Bronchial epithelial cell (primary cell): Measurements from ENCODE around the gene SLC25A10. TPM values are rescaled to one million over a fixed set of nuclear protein-coding genes. Genes with fewer than 3 reads are reported as not detected.

ENCODE experiments used
- DNase-seq: peaks from one replicate; pipeline ENCODE4 v3.0.0-alpha.2; 2010; ENCODE audit warnings: low read depth
- FAIRE-seq: peaks from 2 replicates; lab custom pipeline; 2011; peaks lifted over from hg19 to GRCh38; lab: Jason Lieb, UNC
- H3K27me3 ChIP-seq: 2 replicates; pipeline ENCODE4 v1.5.1; 2011; ENCODE audit warnings: low read length; ENCODE audit not compliant: control insufficient read depth, insufficient read depth
- H3K36me3 ChIP-seq: 2 replicates; pipeline ENCODE4 v1.5.1; 2011; ENCODE audit warnings: low read length; ENCODE audit not compliant: control insufficient read depth, insufficient read depth
- H3K4me3 ChIP-seq: 2 replicates; pipeline ENCODE4 v1.5.1; 2011; ENCODE audit warnings: mild to moderate bottlenecking, low read depth, low read length, control low read depth
- total RNA-seq: library from RNA; depleted of rRNA; stranded (reverse); fragments of >200 nt; gene quantifications from 2 replicates; pipeline ENCODE4 v1.2.1, GENCODE V29; 2014
- TF ChIP-seq, protein P1 (sequence below): IDR thresholded peaks from 2 replicates; pipeline ENCODE4 v1.5.1; 2011; ENCODE audit warnings: mild to moderate bottlenecking, moderate library complexity, low read length, control low read depth, inconsistent platforms; ENCODE audit not compliant: insufficient read depth, severe bottlenecking

The SLC25A10 gene
- total RNA-seq, 1 donor from 2014 or later: 20.3 TPM

DNA sequence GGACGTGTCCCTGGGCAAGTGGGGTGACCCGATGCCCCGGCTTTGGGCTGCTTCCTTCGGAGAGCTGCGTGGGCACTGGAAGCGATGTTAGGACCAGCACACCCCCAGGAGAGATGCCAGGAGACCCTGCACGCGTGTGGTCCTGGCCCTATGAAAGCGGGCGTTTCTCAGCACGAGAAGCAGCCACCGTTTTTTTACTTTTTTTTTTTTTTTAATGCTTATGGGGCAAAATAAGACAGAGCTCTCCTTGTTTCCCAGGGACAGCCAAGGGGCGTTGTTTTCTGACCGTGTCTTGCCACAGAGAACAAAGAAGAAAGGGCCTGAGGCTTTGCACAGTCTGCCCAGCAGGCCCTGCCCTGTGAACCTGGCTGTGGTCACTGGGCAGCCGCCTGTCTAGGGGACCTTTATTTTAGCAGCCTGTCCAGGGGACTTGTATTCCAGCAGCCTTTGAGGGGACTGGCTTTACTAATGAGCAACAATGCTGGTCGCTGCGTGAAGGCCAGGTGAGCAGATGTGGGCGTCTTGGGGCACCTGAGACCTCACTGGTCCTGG lies 996 bp downstream of the SLC25A10 start:
- Histone ChIP-seq H3K4me3 (peak overlapping the region; percentile 62), H3K27me3 (no peaks in the 10 kb centered on the region), H3K36me3 (peaks cover 7% of the 10 kb centered on the region)
- no peak for FAIRE-seq
- DNase-seq: no peak
- TF ChIP-seq, protein P1, sequence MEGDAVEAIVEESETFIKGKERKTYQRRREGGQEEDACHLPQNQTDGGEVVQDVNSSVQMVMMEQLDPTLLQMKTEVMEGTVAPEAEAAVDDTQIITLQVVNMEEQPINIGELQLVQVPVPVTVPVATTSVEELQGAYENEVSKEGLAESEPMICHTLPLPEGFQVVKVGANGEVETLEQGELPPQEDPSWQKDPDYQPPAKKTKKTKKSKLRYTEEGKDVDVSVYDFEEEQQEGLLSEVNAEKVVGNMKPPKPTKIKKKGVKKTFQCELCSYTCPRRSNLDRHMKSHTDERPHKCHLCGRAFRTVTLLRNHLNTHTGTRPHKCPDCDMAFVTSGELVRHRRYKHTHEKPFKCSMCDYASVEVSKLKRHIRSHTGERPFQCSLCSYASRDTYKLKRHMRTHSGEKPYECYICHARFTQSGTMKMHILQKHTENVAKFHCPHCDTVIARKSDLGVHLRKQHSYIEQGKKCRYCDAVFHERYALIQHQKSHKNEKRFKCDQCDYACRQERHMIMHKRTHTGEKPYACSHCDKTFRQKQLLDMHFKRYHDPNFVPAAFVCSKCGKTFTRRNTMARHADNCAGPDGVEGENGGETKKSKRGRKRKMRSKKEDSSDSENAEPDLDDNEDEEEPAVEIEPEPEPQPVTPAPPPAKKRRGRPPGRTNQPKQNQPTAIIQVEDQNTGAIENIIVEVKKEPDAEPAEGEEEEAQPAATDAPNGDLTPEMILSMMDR: no peak

- TF ChIP-seq, protein P1: no peak
- no peak for DNase-seq
- no peak overlapping the region for H3K4me3 ChIP-seq
- FAIRE-seq: no peak
- H3K36me3 ChIP-seq: peaks cover 8% of the 10 kb centered on the region
- H3K27me3 ChIP-seq: no peaks in the 10 kb centered on the region
These were observed 1.7 kb downstream of the SLC25A10 start for GRCh38 chr17:81713556-81714411.

- Histone ChIP-seq H3K36me3 (peaks cover 8% of the 10 kb centered on the region), H3K27me3 (no peaks in the 10 kb centered on the region), H3K4me3 (no peak overlapping the region)
- FAIRE-seq (no peak), DNase-seq (no peak)
- TF ChIP-seq, protein P1: no peak
These were observed 2.5 kb downstream of the SLC25A10 start for GRCh38 chr17:81714412-81715106.

GRCh38 chr17:81715107-81715871 lies 3.2 kb downstream of the SLC25A10 start:
- no peak overlapping the region for H3K4me3 ChIP-seq
- peaks cover 8% of the 10 kb centered on the region for H3K36me3 ChIP-seq
- no peaks in the 10 kb centered on the region for H3K27me3 ChIP-seq
- FAIRE-seq (no peak), DNase-seq (no peak)
- TF ChIP-seq, protein P1: no peak

- Histone ChIP-seq H3K27me3 (no peaks in the 10 kb centered on the region), H3K36me3 (peaks cover 9% of the 10 kb centered on the region), H3K4me3 (no peak overlapping the region)
- TF ChIP-seq, protein P1: no peak
- DNase-seq: no peak
- no peak for FAIRE-seq
These were observed 4.0 kb downstream of the SLC25A10 start for GRCh38 chr17:81715872-81716673.
